HepG2 (cell line): ENCODE data around the gene CRYAA. TPM values are rescaled to one million over a fixed set of nuclear protein-coding genes. Genes with fewer than 3 reads are reported as not detected.
A peak's percentile ranks its signal among the peaks of the same experiment; 100 is the strongest.

ENCODE experiments used
- AGO2 ChIP-seq: fragments of 200-400 bp; formaldehyde crosslinking; optimal IDR thresholded peaks from 2 replicates; pipeline ENCODE3; 2017; ENCODE audit warnings: mild to moderate bottlenecking, low read depth, low read length, moderate library complexity
- DMAP1 ChIP-seq: IDR thresholded peaks from 2 replicates; pipeline ENCODE4 v1.6.1; 2016
- EED ChIP-seq: sonication (generic); formaldehyde crosslinking; IDR thresholded peaks from 2 replicates; pipeline ENCODE4 v1.5.0; 2020; ENCODE audit warnings: mild to moderate bottlenecking, missing genetic modification reagents
- ELF3 ChIP-seq: IDR thresholded peaks from 2 replicates; pipeline ENCODE4 v1.6.1; 2016; ENCODE audit warnings: missing genetic modification reagents, missing compliant biosample characterization
- EP300 ChIP-seq, 3 experiments: sonication (generic) in 1 of 3; formaldehyde crosslinking in 1 of 3; IDR thresholded peaks; 2 replicates each; pipeline versions ENCODE4 v1.5.1 to v1.6.1; 2011 to 2020; ENCODE audit warnings: low read depth in 2 of 3, low read length in 2 of 3, borderline replicate concordance in 1 of 3, improper control_type of control experiment in 1 of 3, mild to moderate bottlenecking in 1 of 3, missing genetic modification reagents in 1 of 3, moderate library complexity in 1 of 3
- JDP2 ChIP-seq: sonication (generic); formaldehyde crosslinking; IDR thresholded peaks from 2 replicates; pipeline ENCODE4 v1.8.1; 2022; ENCODE audit warnings: missing genetic modification reagents, borderline replicate concordance
- MTA1 ChIP-seq: sonication (generic); formaldehyde crosslinking; IDR thresholded peaks from 2 replicates; pipeline ENCODE4 v1.4.0; 2020; ENCODE audit warnings: missing genetic modification reagents, mild to moderate bottlenecking, borderline replicate concordance
- POLR2G ChIP-seq: fragments of 200-400 bp; formaldehyde crosslinking; IDR thresholded peaks from 2 replicates; pipeline ENCODE4 v1.6.1; 2018; ENCODE audit warnings: mild to moderate bottlenecking, low read depth, low read length, moderate library complexity
- SAP130 ChIP-seq: IDR thresholded peaks from 2 replicates; pipeline ENCODE4 v1.6.1; 2016; ENCODE audit warnings: low read depth
- SKI ChIP-seq: fragments of 450-650 bp; IDR thresholded peaks from one replicate; pipeline ENCODE4 v1.6.1; 2018; ENCODE audit warnings: mild to moderate bottlenecking; ENCODE audit not compliant: partially characterized antibody
- SOX5 ChIP-seq: IDR thresholded peaks from 2 replicates; pipeline ENCODE4 v1.6.1; 2016; ENCODE audit warnings: borderline replicate concordance
- TFDP1 ChIP-seq: IDR thresholded peaks from 2 replicates; pipeline ENCODE4 v1.6.1; 2016; ENCODE audit warnings: missing compliant biosample characterization, missing genetic modification reagents, borderline replicate concordance
- TMF1 ChIP-seq: sonication (generic); formaldehyde crosslinking; IDR thresholded peaks from 2 replicates; pipeline ENCODE4 v1.8.1; 2022; ENCODE audit warnings: low read depth, missing genetic modification reagents
- ZNF124 ChIP-seq: sonication (generic); formaldehyde crosslinking; IDR thresholded peaks from 2 replicates; pipeline ENCODE4 v1.4.0; 2020; ENCODE audit warnings: missing genetic modification reagents
- ZNF652 ChIP-seq: IDR thresholded peaks from 2 replicates; pipeline ENCODE4 v1.6.1; 2016; ENCODE audit warnings: low read depth, borderline replicate concordance
- ZNF761 ChIP-seq: sonication (generic); formaldehyde crosslinking; conservative IDR thresholded peaks from 2 replicates; pipeline ENCODE4 v1.4.0; 2020; ENCODE audit warnings: mild to moderate bottlenecking, missing genetic modification reagents
- polyA plus RNA-seq, 8 experiments: library from polyadenylated mRNA; depleted of rRNA in 3 of 8; stranded (reverse) in 7 of 8; unstranded in 1 of 8; fragments of >200 nt; fragmentation: Illumina TruSeq in 4 of 8; extraction: Trizol in 4 of 8; gene quantifications; 2 replicates each; pipeline versions ENCODE4 v1.2.1 to v1.2.3, GENCODE V29; 2011 to 2016; ENCODE audit warnings: low read depth in 4 of 8, missing spikeins in 1 of 8, mixed read lengths in 1 of 8; ENCODE audit not compliant: insufficient read depth in 1 of 8
- total RNA-seq, 5 experiments: library from RNA; depleted of rRNA; stranded (reverse); fragments of >200 nt; fragmentation: Illumina TruSeq; extraction: Trizol; gene quantifications; 2 replicates each; pipeline ENCODE4 v1.2.3, GENCODE V29; 2016; ENCODE audit warnings: low read depth in 1 of 5
- TF ChIP-seq, protein P1 (sequence below): sonication (generic); formaldehyde crosslinking; IDR thresholded peaks from 2 replicates; pipeline ENCODE4 v1.4.0; 2020; ENCODE audit warnings: missing genetic modification reagents
- TF ChIP-seq, protein P2 (sequence below): IDR thresholded peaks from 2 replicates; pipeline ENCODE4 v1.6.1; 2016; ENCODE audit warnings: mild to moderate bottlenecking
- TF ChIP-seq, protein P3 (sequence below): sonication (generic); formaldehyde crosslinking; IDR thresholded peaks from 2 replicates; pipeline ENCODE4 v1.9.0; 2022; ENCODE audit warnings: missing genetic modification reagents, mild to moderate bottlenecking, borderline replicate concordance
- TF ChIP-seq, protein P4 (sequence below): sonication (generic); formaldehyde crosslinking; IDR thresholded peaks from 2 replicates; pipeline ENCODE4 v1.4.0; 2020; ENCODE audit warnings: mild to moderate bottlenecking, missing genetic modification reagents, borderline replicate concordance

CRYAA gene
- total and polyA plus RNA-seq, 2 of the 13 experiments (the other 11 are each of a cell fraction or from before 2014, with no cell fraction given) = 5.6 to 8.6 TPM

DNA sequence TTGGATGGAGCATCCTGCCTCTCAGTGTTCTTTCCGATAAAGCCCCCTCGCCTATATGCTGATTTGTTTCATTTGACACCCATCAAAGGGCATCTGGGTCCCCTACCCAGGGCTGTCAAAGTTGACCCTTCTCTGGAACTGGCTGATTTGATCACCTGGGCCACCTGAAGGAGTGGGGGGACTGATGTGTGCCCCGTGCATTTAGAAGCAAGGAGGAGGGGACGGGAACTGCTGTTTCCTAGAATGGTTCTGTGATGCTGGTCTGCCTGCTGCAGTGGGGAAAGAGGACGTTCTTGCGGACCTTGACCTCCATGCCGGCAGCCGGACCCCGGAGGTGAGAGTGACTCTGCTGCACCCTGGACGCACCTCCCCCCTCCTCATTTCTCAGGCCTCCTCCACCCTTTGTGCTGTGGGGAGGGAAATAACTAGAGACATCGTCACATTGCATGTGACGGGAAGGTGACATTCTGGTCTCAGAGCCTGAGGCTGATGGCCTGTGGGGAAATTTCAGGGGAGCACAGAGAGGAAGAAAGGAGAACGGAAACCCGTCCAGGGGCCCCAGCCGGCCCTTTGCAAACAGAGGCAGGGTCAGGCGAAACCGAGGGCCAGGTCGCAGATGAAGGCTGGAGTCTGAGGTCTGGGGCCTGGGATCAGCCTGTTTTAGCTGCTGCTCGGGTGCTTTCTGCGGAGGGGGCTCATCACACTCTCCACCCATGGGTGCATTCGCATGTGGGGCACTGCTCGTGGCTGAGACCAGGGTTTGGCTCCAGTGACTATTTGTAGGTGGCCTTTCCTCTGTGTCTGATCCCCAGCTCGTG is 25.7 kb downstream of the CRYAA start (continued):
- TF ChIP-seq TFDP1 (peak; percentile 85), SOX5 (CRISPR knock-in tag) (no peak; the same call in 1 of the 2 replicates), DMAP1 (peak; percentile 34; the same call in 1 of the 2 replicates), ZNF124 (CRISPR knock-in tag) (no peak), ZNF652 (CRISPR knock-in tag) (0 out of 2 replicates have a peak, but pooled peaks have one; percentile 16), SKI (peak; percentile 19), ELF3 (peak; percentile 57; the same call in 1 of the 2 replicates), JDP2 (CRISPR knock-in tag) (no peak), EED (CRISPR knock-in tag) (no peak), MTA1 (CRISPR knock-in tag) (0 out of 2 replicates have a peak, but pooled peaks have one; percentile 58), SAP130 (CRISPR knock-in tag) (peak; percentile 62), POLR2G (no peak), TMF1 (0 out of 2 replicates have a peak, but pooled peaks have one; percentile 40), AGO2 (no peak), EP300 (IDR thresholded peaks at IDR 0.05; ENCODE audit: low read depth in 2 of 2, low read length in 2 of 2) (peak in 1 of 2 experiments; percentile 7; a peak in 1 of 4 replicates), EP300 (CRISPR knock-in tag; IDR thresholded peaks at IDR 0.05; ENCODE audit: borderline replicate concordance) (peak; percentile 57; the same call in 1 of the 2 replicates), ZNF761 (CRISPR knock-in tag) (0 out of 2 replicates have a peak, but pooled peaks have one; percentile 35)
- TF ChIP-seq, protein P1, sequence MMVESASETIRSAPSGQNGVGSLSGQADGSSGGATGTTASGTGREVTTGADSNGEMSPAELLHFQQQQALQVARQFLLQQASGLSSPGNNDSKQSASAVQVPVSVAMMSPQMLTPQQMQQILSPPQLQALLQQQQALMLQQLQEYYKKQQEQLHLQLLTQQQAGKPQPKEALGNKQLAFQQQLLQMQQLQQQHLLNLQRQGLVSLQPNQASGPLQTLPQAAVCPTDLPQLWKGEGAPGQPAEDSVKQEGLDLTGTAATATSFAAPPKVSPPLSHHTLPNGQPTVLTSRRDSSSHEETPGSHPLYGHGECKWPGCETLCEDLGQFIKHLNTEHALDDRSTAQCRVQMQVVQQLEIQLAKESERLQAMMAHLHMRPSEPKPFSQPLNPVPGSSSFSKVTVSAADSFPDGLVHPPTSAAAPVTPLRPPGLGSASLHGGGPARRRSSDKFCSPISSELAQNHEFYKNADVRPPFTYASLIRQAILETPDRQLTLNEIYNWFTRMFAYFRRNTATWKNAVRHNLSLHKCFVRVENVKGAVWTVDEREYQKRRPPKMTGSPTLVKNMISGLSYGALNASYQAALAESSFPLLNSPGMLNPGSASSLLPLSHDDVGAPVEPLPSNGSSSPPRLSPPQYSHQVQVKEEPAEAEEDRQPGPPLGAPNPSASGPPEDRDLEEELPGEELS (CRISPR knock-in tag) = 0 out of 2 replicates have a peak, but pooled peaks have one; percentile 18
- TF ChIP-seq, protein P2, sequence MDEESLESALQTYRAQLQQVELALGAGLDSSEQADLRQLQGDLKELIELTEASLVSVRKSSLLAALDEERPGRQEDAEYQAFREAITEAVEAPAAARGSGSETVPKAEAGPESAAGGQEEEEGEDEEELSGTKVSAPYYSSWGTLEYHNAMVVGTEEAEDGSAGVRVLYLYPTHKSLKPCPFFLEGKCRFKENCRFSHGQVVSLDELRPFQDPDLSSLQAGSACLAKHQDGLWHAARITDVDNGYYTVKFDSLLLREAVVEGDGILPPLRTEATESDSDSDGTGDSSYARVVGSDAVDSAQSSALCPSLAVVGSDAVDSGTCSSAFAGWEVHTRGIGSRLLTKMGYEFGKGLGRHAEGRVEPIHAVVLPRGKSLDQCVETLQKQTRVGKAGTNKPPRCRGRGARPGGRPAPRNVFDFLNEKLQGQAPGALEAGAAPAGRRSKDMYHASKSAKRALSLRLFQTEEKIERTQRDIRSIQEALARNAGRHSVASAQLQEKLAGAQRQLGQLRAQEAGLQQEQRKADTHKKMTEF = 0 out of 2 replicates have a peak, but pooled peaks have one; percentile 35
- TF ChIP-seq, protein P3, sequence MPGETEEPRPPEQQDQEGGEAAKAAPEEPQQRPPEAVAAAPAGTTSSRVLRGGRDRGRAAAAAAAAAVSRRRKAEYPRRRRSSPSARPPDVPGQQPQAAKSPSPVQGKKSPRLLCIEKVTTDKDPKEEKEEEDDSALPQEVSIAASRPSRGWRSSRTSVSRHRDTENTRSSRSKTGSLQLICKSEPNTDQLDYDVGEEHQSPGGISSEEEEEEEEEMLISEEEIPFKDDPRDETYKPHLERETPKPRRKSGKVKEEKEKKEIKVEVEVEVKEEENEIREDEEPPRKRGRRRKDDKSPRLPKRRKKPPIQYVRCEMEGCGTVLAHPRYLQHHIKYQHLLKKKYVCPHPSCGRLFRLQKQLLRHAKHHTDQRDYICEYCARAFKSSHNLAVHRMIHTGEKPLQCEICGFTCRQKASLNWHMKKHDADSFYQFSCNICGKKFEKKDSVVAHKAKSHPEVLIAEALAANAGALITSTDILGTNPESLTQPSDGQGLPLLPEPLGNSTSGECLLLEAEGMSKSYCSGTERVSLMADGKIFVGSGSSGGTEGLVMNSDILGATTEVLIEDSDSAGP (CRISPR knock-in tag) = peak; percentile 73; the same call in 1 of the 2 replicates
- TF ChIP-seq, protein P4, sequence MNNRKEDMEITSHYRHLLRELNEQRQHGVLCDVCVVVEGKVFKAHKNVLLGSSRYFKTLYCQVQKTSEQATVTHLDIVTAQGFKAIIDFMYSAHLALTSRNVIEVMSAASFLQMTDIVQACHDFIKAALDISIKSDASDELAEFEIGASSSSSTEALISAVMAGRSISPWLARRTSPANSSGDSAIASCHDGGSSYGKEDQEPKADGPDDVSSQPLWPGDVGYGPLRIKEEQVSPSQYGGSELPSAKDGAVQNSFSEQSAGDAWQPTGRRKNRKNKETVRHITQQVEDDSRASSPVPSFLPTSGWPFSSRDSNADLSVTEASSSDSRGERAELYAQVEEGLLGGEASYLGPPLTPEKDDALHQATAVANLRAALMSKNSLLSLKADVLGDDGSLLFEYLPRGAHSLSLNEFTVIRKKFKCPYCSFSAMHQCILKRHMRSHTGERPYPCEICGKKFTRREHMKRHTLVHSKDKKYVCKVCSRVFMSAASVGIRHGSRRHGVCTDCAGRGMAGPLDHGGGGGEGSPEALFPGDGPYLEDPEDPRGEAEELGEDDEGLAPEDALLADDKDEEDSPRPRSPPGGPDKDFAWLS (CRISPR knock-in tag) = no peak
